ENCODE data around the gene TTLL7.

- TF ChIP-seq EP300 (IDR thresholded peaks at IDR 0.05; ENCODE audit: low read length) (no peak), ZBTB26 (CRISPR knock-in tag; IDR thresholded peaks at IDR 0.05) (no peak), ATF4 (CRISPR knock-in tag; IDR thresholded peaks at IDR 0.05) (no peak), CHD2 (IDR thresholded peaks at IDR 0.05; ENCODE audit: low read depth, low read length) (no peak), SMARCE1 (IDR thresholded peaks at IDR 0.05) (no peak), POLR2AphosphoS5 (IDR thresholded peaks at IDR 0.05; ENCODE audit: control insufficient read depth, insufficient read depth, low read depth, low read length) (no peak), ZNF274 (IDR thresholded peaks at IDR 0.05; ENCODE audit: borderline replicate concordance, low read depth, low read length) (no peak)
- TF ChIP-seq, protein P1, sequence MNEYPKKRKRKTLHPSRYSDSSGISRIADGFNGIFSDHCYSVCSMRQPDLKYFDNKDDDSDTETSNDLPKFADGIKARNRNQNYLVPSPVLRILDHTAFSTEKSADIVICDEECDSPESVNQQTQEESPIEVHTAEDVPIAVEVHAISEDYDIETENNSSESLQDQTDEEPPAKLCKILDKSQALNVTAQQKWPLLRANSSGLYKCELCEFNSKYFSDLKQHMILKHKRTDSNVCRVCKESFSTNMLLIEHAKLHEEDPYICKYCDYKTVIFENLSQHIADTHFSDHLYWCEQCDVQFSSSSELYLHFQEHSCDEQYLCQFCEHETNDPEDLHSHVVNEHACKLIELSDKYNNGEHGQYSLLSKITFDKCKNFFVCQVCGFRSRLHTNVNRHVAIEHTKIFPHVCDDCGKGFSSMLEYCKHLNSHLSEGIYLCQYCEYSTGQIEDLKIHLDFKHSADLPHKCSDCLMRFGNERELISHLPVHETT (CRISPR knock-in tag; conservative IDR thresholded peaks at IDR 0.05 in 1 of 2, IDR thresholded peaks at IDR 0.05 in 1 of 2): no peak
These were observed 39.1 kb upstream of the TTLL7 start for GRCh38 chr1:84037758-84038611.
